GM12864 (cell line): ENCODE data around the gene OTOGL.

Experiments used
- DNase-seq: peaks from one replicate; pipeline ENCODE4 v3.0.0-alpha.2; 2011; ENCODE audit warnings: low read depth
- H3K4me3 ChIP-seq: 2 replicates; pipeline ENCODE4 v1.5.1; 2011; ENCODE audit warnings: mild to moderate bottlenecking, low read depth, low read length, control low read depth
- CTCF ChIP-seq: IDR thresholded peaks from 2 replicates; pipeline ENCODE4 v1.5.1; 2011; ENCODE audit warnings: low read depth, mild to moderate bottlenecking, moderate library complexity, low read length, control low read depth, inconsistent platforms; ENCODE audit errors: missing control alignments

The OTOGL gene

GRCh38 chr12:80100591-80100990, 1.3 kb downstream of the OTOGL start:
- H3K4me3 ChIP-seq = no peak overlapping the region
- TF ChIP-seq CTCF = no peak
- DNase-seq = no peak

- TF ChIP-seq CTCF = no peak
- no peak overlapping the region for H3K4me3 ChIP-seq
- no peak for DNase-seq
Observed at GRCh38 chr12:80101126-80101525, 1.8 kb downstream of the OTOGL start.

GRCh38 chr12:80107221-80107620, 7.9 kb downstream of the OTOGL start:
- H3K4me3 ChIP-seq = no peak overlapping the region
- no peak for DNase-seq
- TF ChIP-seq CTCF = no peak

- H3K4me3 ChIP-seq = no peak overlapping the region
- no peak for DNase-seq
Observed at GRCh38 chr12:80116735-80117134, 17.4 kb downstream of the OTOGL start.

GRCh38 chr12:80118565-80119324, 19.4 kb downstream of the OTOGL start:
- no peak overlapping the region for H3K4me3 ChIP-seq
- TF ChIP-seq CTCF = no peak
- DNase-seq = no peak

More at GRCh38 chr12:80116735-80117134, 17.4 kb downstream of the OTOGL start:
- TF ChIP-seq CTCF = no peak

- H3K4me3 ChIP-seq = no peak overlapping the region
- no peak for DNase-seq
- no peak for TF ChIP-seq CTCF
Observed at GRCh38 chr12:80120994-80121393, 21.7 kb downstream of the OTOGL start.

GRCh38 chr12:80121661-80122060, 22.3 kb downstream of the OTOGL start:
- TF ChIP-seq CTCF = no peak
- H3K4me3 ChIP-seq = no peak overlapping the region
- no peak for DNase-seq
